CD8-positive, alpha-beta memory T cell (primary cell): ENCODE results near the gene SHANK2. TPM values are rescaled to one million over a fixed set of nuclear protein-coding genes. Genes with fewer than 3 reads are reported as not detected.

ENCODE experiments used
- CTCF ChIA-PET: fragments of 350-600 bp; sonication (Branson Sonifier 250); formaldehyde crosslinking; loops from one replicate; lab custom pipeline; 2021; ENCODE audit warnings: antibody characterized with exemption; lab: Charles Lee
- POLR2A ChIA-PET: fragments of 350-600 bp; sonication (Branson Sonifier 250); formaldehyde crosslinking; loops from one replicate; lab custom pipeline; 2021; ENCODE audit warnings: antibody characterized with exemption; lab: Charles Lee
- DNase-seq, 5 donors: peaks; one replicate each; pipeline versions ENCODE4 v3.0.0 to v3.0.0-alpha.2; 2020 to 2022; ENCODE audit warnings: mixed read lengths in 1 of 5
- H3K27ac ChIP-seq: one replicate; pipeline ENCODE4 v1.7.0; 2013; ENCODE audit warnings: low read depth, mild to moderate bottlenecking, low read length, moderate library complexity
- H3K27me3 ChIP-seq: 2 replicates; pipeline ENCODE4 v1.7.0; 2013; ENCODE audit warnings: low read length, mild to moderate bottlenecking; ENCODE audit not compliant: insufficient read depth, poor library complexity, severe bottlenecking
- H3K36me3 ChIP-seq: 2 replicates; pipeline ENCODE4 v1.7.0; 2013; ENCODE audit warnings: mild to moderate bottlenecking, low read length, moderate library complexity; ENCODE audit not compliant: insufficient read depth
- H3K4me1 ChIP-seq: 2 replicates; pipeline ENCODE4 v1.7.0; 2013; ENCODE audit warnings: mild to moderate bottlenecking, low read length, moderate library complexity; ENCODE audit not compliant: insufficient read depth
- H3K4me3 ChIP-seq: 2 replicates; pipeline ENCODE4 v1.7.0; 2013; ENCODE audit warnings: mild to moderate bottlenecking, low read length
- H3K9me3 ChIP-seq: 2 replicates; pipeline ENCODE4 v1.7.0; 2013; ENCODE audit warnings: mild to moderate bottlenecking, low read length
- H3K27ac Mint-ChIP-seq, 8 donors: one replicate each; pipeline ENCODE4 v1.8.0; 2020 to 2021; ENCODE audit warnings: mixed read lengths in 8 of 8, mild to moderate bottlenecking in 6 of 8, inconsistent platforms in 3 of 8, moderate library complexity in 3 of 8
- H3K27me3 Mint-ChIP-seq, 2 donors: one replicate each; pipeline ENCODE4 v1.8.0; 2020 to 2021; ENCODE audit warnings: mixed read lengths in 2 of 2, mild to moderate bottlenecking in 1 of 2, moderate library complexity in 1 of 2
- H3K36me3 Mint-ChIP-seq, 3 donors: one replicate each; pipeline ENCODE4 v1.8.0; 2020 to 2021; ENCODE audit warnings: mixed read lengths in 3 of 3, inconsistent platforms in 1 of 3, mild to moderate bottlenecking in 1 of 3
- H3K4me1 Mint-ChIP-seq, 3 donors: one replicate each; pipeline ENCODE4 v1.8.0; 2020 to 2021; ENCODE audit warnings: mixed read lengths in 3 of 3, inconsistent platforms in 1 of 3, mild to moderate bottlenecking in 1 of 3
- H3K4me3 Mint-ChIP-seq, 7 donors: one replicate each; pipeline ENCODE4 v1.8.0; 2020 to 2021; ENCODE audit warnings: mixed read lengths in 7 of 7, mild to moderate bottlenecking in 6 of 7, moderate library complexity in 4 of 7, inconsistent platforms in 2 of 7
- H3K9me3 Mint-ChIP-seq, 5 donors: one replicate each; pipeline ENCODE4 v1.8.0; 2020 to 2022; ENCODE audit warnings: mixed read lengths in 5 of 5, mild to moderate bottlenecking in 3 of 5, moderate library complexity in 2 of 5, inconsistent platforms in 1 of 5
- polyA plus RNA-seq: library from polyadenylated mRNA; unstranded; fragments of 300-500 nt; fragmentation: Illumina TruSeq; gene quantifications from one replicate; pipeline ENCODE4 v1.2.3, GENCODE V29; 2021
- total RNA-seq, 2 experiments: library from RNA; stranded (reverse); gene quantifications; one replicate each; pipeline ENCODE4 v1.2.3, GENCODE V29; 2021

The SHANK2 gene
- total and polyA plus RNA-seq, 3 experiments from 2014 or later = not detected

DNA sequence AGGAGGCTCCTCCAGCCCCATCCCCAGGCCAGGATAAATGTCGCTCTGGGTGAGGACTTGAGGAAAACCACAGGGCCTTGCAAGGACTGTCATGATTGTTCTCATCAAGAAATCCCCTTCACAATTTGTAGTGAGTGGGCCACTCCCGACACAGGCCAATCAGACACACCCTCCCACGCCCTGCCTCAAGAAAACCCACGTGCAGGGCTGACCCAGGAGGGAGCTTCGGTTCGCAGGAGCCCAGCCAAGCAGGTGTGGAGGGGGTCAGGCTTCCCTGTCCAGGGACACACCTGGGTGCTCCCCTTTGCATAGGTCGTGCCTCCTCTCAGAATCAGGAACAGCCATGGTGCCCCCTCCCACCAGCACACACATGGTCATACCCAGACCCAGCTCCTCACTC is 43.2 kb downstream of the SHANK2 start:
- POLR2A ChIA-PET = no interaction called here
- H3K4me1 Mint-ChIP-seq = no peaks in the 10 kb centered on the region
- Histone ChIP-seq H3K9me3 (no peaks in the 10 kb centered on the region), H3K36me3 (no peaks in the 10 kb centered on the region), H3K27ac (no peak overlapping the region), H3K4me3 (no peak overlapping the region), H3K27me3 (no peaks in the 10 kb centered on the region), H3K4me1 (no peaks in the 10 kb centered on the region)
- no peaks in the 10 kb centered on the region for H3K36me3 Mint-ChIP-seq
- CTCF ChIA-PET = no interaction called here
- no peak overlapping the region for H3K27ac Mint-ChIP-seq
- no peaks in the 10 kb centered on the region for H3K9me3 Mint-ChIP-seq
- H3K4me3 Mint-ChIP-seq = no peak overlapping the region
- peaks cover 4 to 12% of the 10 kb centered on the region in 2 donors for H3K27me3 Mint-ChIP-seq
- no peak for DNase-seq

DNA sequence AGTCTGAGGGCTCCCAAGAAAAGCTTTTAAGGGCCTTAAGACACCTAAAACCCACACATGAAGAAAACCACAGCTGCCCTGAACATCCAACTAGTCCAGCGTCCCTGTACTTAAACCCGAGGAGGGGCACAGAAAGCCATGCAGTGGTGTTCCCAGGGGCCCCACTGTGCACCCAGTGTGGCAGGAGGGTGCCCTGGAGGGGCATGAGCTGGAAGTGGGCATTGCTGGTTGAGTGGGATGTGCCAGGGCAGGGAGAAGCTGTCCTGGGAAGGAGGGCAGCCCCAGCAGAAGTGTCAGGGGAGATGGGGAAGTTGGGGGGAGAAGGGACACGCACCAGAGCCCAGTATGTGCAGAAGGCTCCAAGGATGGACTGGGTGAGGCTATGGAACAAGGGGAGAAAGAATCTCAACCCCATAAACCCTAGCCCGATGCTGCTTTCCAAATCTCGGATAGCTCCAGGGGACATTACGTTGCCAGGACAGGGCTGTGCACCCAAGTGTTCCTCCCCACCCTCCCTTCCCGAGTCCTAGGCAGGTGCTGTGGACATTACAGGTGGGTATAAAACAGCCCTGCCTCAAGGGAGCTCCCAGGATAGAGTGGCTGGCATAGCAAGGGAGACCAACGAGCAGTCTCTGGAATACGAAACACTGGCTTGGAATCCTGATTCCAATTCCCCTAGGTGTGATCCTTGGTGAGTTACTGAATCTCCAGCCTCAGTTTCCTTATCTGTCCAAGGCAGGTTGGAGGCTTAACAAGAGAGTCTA is 44.2 kb downstream of the SHANK2 start:
- no peak overlapping the region for H3K27ac Mint-ChIP-seq
- H3K4me1 Mint-ChIP-seq = no peaks in the 10 kb centered on the region
- Histone ChIP-seq H3K36me3 (no peaks in the 10 kb centered on the region), H3K9me3 (no peaks in the 10 kb centered on the region), H3K27ac (no peak overlapping the region), H3K27me3 (no peaks in the 10 kb centered on the region), H3K4me3 (no peak overlapping the region), H3K4me1 (no peaks in the 10 kb centered on the region)
- DNase-seq = no peak
- no peak overlapping the region for H3K4me3 Mint-ChIP-seq
- H3K36me3 Mint-ChIP-seq = no peaks in the 10 kb centered on the region
- H3K27me3 Mint-ChIP-seq = peaks cover 4 to 5% of the 10 kb centered on the region in 2 donors
- no peaks in the 10 kb centered on the region for H3K9me3 Mint-ChIP-seq
- CTCF ChIA-PET = no interaction called here
- POLR2A ChIA-PET = no interaction called here

DNA sequence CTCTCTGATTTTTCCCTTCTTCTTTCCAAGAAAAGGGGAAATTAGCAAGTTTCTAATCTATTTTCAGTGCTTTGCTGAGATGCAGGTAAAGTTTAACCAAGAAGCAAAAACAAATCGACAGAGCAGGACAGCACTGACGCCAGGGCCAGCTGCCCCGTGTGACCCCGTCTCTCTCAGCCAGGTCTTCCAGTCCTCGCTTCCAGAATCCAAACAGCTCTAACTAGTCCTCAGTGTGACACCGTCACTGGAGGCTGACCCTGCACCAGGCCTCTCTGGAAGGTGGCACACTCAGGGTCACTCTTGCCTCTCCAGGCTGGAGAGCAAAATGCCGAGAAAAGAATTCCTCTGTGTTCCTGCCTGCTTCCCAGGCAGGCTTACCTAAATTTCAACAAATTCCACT is 44.8 kb downstream of the SHANK2 start:
- Histone ChIP-seq H3K36me3 (no peaks in the 10 kb centered on the region), H3K27me3 (no peaks in the 10 kb centered on the region), H3K9me3 (no peaks in the 10 kb centered on the region), H3K27ac (no peak overlapping the region), H3K4me1 (no peaks in the 10 kb centered on the region), H3K4me3 (no peak overlapping the region)
- Mint-ChIP-seq H3K4me1 (no peaks in the 10 kb centered on the region), H3K9me3 (no peaks in the 10 kb centered on the region), H3K27me3 (peaks cover 4% of the 10 kb centered on the region in 2 donors), H3K36me3 (no peaks in the 10 kb centered on the region), H3K27ac (no peak overlapping the region), H3K4me3 (no peak overlapping the region)
- no peak for DNase-seq
- POLR2A ChIA-PET = no interaction called here
- CTCF ChIA-PET = no interaction called here

DNA sequence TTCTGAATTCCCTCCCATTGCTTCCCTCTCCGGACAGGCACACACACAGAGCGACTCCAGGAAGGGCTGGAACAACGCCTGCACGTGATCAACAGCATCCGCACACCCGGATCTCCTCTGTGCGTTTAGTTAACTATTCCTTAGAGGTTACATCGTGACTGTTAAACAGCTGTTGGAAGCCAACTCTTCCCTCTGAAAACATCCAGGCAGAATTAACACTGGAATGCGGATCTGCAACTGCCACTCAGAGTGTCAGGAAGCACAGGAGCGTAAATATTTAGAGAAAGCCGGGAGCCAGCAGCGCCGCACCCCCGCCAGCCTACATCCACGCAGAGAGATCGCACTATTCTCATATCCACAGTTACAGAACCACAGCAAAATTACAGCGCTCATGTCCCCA is 46.2 kb downstream of the SHANK2 start:
- Histone ChIP-seq H3K4me1 (no peaks in the 10 kb centered on the region), H3K27me3 (no peaks in the 10 kb centered on the region), H3K4me3 (no peak overlapping the region), H3K27ac (no peak overlapping the region), H3K36me3 (no peaks in the 10 kb centered on the region), H3K9me3 (no peaks in the 10 kb centered on the region)
- no peaks in the 10 kb centered on the region for H3K9me3 Mint-ChIP-seq
- no peak overlapping the region for H3K4me3 Mint-ChIP-seq
- H3K36me3 Mint-ChIP-seq = no peaks in the 10 kb centered on the region
- no peaks in the 10 kb centered on the region for H3K4me1 Mint-ChIP-seq
- DNase-seq = no peak
- H3K27me3 Mint-ChIP-seq = peaks cover 0 to 2% of the 10 kb centered on the region in 2 donors
- POLR2A ChIA-PET = no interaction called here
- CTCF ChIA-PET = no interaction called here
- H3K27ac Mint-ChIP-seq = no peak overlapping the region

DNA sequence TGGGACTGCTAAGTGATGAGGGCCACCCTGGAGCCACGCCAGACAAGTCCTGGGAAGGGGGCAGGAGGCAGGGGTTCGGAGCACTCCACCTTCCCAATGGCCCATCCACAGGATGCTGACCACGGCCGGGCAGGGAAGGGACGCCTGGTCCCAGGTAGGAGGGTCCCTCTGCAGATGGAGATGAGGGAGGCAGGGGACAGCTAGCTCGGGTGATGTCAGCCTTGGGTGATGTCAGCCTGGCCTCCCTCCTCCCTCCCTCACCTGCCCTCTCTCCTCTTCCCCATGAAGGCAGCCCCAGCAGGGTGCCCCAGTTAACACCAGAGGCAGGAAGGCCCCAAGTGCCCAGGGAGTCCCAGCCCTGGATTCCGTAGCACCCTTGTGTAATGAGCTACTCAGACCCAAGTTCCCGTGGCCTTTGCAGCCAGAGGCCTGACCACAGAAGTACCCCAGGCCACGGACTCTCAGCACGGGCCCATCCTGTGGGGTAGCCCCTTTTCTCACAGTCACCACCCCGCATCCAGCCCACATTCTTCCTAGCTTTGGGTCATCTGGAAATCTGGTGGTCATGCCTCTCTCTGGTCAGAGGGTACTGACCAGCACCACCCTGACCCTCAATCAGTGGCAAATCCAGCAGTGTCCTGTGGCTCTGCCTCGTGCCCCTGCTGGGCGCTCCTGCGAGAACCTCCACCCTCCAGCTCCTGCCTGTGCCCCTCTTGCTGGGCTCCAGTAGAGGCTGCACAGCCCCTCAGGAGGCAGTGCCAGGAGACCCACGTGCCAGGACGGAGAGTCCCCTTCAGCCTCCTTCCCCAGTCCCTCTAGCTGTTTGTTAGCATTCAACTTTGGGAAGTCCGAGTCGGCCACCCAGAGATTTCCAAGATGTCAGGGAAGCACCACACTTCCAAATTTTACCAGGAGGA is 47.4 kb downstream of the SHANK2 start:
- Histone ChIP-seq H3K27me3 (no peaks in the 10 kb centered on the region), H3K4me3 (no peak overlapping the region), H3K27ac (no peak overlapping the region), H3K36me3 (no peaks in the 10 kb centered on the region), H3K4me1 (no peaks in the 10 kb centered on the region), H3K9me3 (no peaks in the 10 kb centered on the region)
- H3K4me3 Mint-ChIP-seq = no peak overlapping the region
- H3K27me3 Mint-ChIP-seq = no peaks in the 10 kb centered on the region
- H3K27ac Mint-ChIP-seq = no peak overlapping the region
- no peaks in the 10 kb centered on the region for H3K4me1 Mint-ChIP-seq
- H3K36me3 Mint-ChIP-seq = no peaks in the 10 kb centered on the region
- CTCF ChIA-PET = no interaction called here
- DNase-seq = no peak
- POLR2A ChIA-PET = no interaction called here
- H3K9me3 Mint-ChIP-seq = no peaks in the 10 kb centered on the region

DNA sequence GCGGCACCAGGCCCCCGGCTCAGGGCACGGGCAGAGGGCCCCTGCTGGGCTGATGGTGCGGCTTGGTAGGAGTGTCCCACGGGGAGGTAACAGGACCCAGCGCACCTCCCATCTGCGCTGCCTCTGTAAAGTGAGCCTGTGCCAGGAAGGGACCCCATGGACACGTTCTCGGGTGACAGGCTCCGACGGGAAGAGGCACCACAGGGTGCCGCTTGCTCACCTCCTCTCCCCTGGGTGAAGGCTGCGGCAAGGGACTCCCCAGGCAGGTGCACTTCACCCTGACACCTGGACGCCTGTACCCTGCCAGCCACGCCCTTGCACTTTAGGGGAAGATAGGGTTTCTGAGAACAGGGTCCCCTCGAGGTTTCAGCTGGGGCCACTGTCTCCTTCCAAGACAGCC is 48.1 kb downstream of the SHANK2 start:
- H3K4me3 ChIP-seq = no peak overlapping the region
- H3K27me3 ChIP-seq = no peaks in the 10 kb centered on the region
- Mint-ChIP-seq H3K36me3 (no peaks in the 10 kb centered on the region), H3K27me3 (no peaks in the 10 kb centered on the region), H3K4me1 (no peaks in the 10 kb centered on the region), H3K9me3 (no peaks in the 10 kb centered on the region), H3K4me3 (no peak overlapping the region), H3K27ac (no peak overlapping the region)
- H3K4me1 ChIP-seq = no peaks in the 10 kb centered on the region
- DNase-seq = no peak
- H3K27ac ChIP-seq = no peak overlapping the region
- ChIA-PET CTCF (no interaction called here), POLR2A (no interaction called here)
- H3K36me3 ChIP-seq = no peaks in the 10 kb centered on the region
- no peaks in the 10 kb centered on the region for H3K9me3 ChIP-seq

DNA sequence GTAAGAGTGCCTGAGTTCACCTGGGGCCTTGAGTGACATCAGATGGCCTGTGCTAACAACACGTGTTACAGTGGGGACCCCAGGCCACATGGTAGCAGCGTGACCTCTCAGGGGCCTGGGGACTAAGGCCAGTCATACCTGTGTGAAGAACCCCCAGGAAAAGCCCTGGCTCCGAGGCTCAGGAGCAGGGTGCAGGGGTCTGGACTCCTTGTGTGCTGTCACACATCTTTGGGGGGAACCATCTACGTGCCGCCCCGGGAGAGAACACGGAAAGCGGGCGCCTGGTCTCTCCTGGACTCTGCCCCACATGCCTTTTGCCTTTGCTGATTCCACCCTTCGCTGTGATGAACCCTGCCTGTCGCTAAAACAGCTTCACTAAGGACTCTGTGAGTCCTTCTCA is 48.7 kb downstream of the SHANK2 start:
- no peaks in the 10 kb centered on the region for H3K4me1 Mint-ChIP-seq
- no peak overlapping the region for H3K4me3 ChIP-seq
- no peak overlapping the region for H3K27ac Mint-ChIP-seq
- H3K27ac ChIP-seq = no peak overlapping the region
- no peaks in the 10 kb centered on the region for H3K9me3 Mint-ChIP-seq
- ChIA-PET POLR2A (no interaction called here), CTCF (no interaction called here)
- no peaks in the 10 kb centered on the region for H3K36me3 ChIP-seq
- no peaks in the 10 kb centered on the region for H3K27me3 ChIP-seq
- no peaks in the 10 kb centered on the region for H3K4me1 ChIP-seq
- H3K9me3 ChIP-seq = no peaks in the 10 kb centered on the region
- no peak overlapping the region for H3K4me3 Mint-ChIP-seq
- H3K36me3 Mint-ChIP-seq = no peaks in the 10 kb centered on the region
- no peaks in the 10 kb centered on the region for H3K27me3 Mint-ChIP-seq
- DNase-seq = no peak

DNA sequence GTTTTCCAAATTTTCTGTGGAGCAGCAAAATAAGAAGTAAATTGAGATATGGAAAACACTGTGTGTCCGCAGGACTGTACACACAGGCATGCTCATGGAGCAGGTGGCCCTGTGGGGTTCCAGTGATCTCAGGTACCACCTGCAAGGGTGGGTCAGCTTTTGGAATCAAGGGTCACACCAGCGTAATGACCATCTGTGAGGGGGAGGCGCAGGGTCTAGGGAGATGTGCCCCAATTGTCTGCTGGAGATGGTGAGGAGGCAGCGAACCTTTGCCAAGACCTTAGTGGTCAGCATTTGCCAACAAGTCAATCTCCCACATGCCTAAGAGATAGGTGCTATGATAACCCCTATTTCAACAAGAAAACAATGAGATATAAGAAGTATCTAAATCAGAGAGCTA is 49.4 kb downstream of the SHANK2 start:
- Histone ChIP-seq H3K27me3 (no peaks in the 10 kb centered on the region), H3K4me3 (no peak overlapping the region), H3K36me3 (no peaks in the 10 kb centered on the region), H3K4me1 (no peaks in the 10 kb centered on the region), H3K27ac (no peak overlapping the region), H3K9me3 (no peaks in the 10 kb centered on the region)
- H3K9me3 Mint-ChIP-seq = no peaks in the 10 kb centered on the region
- CTCF ChIA-PET = no interaction called here
- H3K4me3 Mint-ChIP-seq = no peak overlapping the region
- no peaks in the 10 kb centered on the region for H3K27me3 Mint-ChIP-seq
- no peaks in the 10 kb centered on the region for H3K36me3 Mint-ChIP-seq
- POLR2A ChIA-PET = no interaction called here
- no peak for DNase-seq
- no peaks in the 10 kb centered on the region for H3K4me1 Mint-ChIP-seq
- no peak overlapping the region for H3K27ac Mint-ChIP-seq
